Measurements from ENCODE around the gene SAMD7.

SAMD7 gene

GRCh38 chr3:169907944-169908343 lies 3.4 kb upstream of the SAMD7 start:
- DNase-seq (ENCODE audit: low read depth), result no peak

DNA sequence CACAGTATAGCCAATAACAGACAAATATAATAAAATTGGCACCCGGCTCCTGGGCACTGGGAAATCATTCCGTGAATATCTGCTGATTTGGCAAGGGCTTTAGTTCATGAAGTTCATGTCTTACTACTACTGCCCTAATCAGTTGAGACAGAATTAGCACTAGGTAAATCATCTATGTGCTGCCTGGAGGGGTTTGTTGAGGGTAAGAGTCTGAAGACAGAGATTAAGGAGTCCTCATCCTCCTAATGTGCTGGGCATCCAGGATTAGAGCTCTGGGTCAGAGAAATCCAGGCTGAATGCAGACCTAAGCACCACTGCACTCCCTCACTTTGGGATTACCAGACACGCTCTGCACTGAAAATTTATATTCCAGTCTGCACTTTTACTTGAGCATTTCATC lies 2.0 kb downstream of the SAMD7 start:
- DNase-seq (ENCODE audit: low read depth), result no peak

GRCh38 chr3:169914321-169914720 lies 2.9 kb downstream of the SAMD7 start:
- DNase-seq (ENCODE audit: low read depth), result peak; percentile 19

DNA sequence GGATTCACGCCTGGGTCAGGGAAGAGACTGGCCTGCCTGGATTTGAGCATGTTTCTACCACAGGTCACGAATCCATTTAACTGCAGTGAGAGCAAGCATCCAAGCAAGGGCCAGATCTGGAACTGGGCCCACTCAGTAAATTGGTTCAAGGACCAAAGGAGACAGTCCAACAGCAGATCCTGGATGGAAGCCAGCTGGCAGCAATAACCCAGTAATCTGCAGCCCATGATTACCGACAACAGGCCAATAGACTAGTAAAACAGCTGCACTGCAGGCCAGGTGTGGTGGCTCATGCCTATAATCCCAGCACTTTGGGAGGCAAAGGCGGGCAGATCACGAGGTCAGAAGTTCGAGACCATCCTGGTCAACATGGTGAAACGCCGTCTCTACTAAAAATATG lies 11.8 kb downstream of the SAMD7 start:
- DNase-seq (ENCODE audit: low read depth), result no peak

DNA sequence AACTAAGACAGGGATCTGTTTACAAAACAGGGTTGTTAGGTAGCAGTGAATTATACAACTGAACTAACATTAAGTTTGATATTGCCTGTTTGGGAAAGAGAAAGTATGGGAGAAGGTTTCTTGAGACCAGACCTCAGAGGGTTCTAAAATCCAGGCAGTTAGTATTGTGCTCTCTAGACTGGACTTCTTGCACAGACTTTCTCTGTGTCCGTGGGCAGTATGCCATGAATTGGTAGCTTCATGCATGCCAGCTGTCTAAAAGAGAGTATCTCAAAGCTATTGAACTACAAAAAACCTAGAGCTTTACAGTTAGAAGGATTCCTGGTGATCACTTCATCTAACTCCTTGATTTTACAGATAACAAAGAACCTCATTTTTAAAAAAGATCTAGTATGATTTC lies 12.5 kb downstream of the SAMD7 start:
- DNase-seq (ENCODE audit: low read depth), result no peak

GRCh38 chr3:169929830-169930519 lies 18.6 kb downstream of the SAMD7 start:
- DNase-seq (ENCODE audit: low read depth), result no peak

DNA sequence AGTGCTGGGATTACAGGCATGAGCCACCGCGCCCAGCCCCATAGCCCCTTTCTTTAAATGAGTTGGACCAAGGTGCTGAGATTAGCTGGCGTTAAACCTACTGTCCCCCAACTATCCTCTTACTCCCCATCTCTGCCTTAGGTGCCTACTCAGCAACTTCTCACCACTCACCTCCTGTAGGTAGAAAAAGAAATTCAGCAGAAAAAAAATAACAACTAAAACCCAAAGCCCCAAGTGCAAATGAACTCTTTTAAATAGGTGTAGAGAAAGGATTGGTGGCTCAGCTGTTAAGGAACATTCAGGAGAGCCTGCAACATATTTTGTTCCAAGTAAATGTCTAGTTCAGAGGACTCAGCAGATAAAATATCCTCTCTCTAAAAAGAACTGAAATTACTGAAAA lies 19.5 kb downstream of the SAMD7 start:
- no peak for DNase-seq (ENCODE audit: low read depth)

GRCh38 chr3:169931747-169932520 lies 20.6 kb downstream of the SAMD7 start:
- DNase-seq (ENCODE audit: low read depth), result no peak

GRCh38 chr3:169939320-169939719 lies 27.9 kb downstream of the SAMD7 start:
- DNase-seq (ENCODE audit: low read depth), result no peak

DNA sequence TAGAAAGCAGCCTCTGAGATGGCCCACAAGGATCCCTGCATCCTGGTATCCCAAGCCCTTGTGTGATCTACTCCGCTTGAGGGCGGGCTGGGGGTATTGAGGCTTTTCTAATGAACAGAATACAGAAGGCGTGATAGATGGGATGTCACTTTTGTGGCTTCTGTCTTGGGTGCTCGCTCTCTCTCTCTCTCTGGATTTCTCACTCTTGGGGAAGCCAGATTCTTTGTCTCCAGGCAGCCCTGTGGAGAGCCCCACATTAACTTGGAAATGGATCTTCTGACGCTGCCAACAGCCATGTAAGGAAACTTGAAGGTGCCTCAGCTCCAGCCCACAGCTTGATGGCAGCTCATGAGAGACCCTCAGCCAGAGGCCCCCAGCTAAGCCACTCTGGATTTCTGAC lies 28.4 kb downstream of the SAMD7 start:
- DNase-seq (ENCODE audit: low read depth), result no peak

DNA sequence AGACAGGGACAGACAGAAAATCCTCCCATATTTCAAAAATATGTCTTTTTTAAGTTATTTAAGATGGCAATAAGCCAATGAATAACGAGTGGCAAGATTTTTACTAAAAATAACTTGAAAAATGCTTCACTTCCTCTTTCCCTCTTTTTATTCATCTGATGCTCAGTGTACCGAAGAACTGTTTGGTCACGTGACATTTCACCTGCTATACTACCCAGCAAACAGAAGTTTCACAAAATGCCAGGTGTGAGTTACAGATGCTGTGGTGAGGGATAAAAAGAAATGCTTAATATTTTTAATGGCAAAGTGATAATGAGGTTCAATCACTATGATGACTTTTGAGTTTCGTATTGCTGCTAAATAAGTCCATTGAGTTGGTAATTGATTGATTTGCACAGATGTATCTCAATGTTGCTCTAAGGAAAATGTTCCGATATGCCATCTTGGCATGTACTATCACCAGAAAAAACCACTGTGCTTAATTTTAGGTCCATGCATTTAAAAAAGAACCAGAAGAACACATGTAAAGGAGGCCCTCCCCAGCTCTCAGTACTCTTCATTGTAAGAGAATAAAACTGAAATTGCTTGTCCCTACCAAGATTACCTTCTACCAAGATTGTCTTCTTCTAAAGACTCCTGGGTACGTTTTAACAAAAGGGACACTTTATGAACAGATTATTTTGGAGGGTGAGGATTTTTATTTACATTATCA lies 29.3 kb downstream of the SAMD7 start:
- DNase-seq (ENCODE audit: low read depth), result no peak

DNA sequence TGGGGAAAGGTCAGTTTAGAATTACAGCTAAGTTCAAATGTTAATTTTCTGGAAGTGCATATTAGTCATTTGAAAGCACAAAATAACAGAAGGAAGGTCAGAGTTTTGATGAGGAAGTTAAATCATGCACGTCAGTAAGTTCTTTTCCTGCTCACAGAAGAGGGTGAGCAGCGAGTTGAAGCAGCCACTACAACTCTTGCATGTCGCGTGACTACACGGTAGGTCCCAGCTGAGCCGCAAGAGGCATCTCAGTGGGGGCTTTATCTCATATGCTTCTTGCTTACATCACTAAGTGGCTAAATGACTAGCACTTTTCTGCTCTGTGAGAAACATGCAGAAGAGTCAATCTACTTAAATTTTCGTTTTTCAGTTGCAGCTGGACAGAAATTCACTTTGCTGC lies 33.9 kb downstream of the SAMD7 start:
- DNase-seq (ENCODE audit: low read depth), result no peak

DNA sequence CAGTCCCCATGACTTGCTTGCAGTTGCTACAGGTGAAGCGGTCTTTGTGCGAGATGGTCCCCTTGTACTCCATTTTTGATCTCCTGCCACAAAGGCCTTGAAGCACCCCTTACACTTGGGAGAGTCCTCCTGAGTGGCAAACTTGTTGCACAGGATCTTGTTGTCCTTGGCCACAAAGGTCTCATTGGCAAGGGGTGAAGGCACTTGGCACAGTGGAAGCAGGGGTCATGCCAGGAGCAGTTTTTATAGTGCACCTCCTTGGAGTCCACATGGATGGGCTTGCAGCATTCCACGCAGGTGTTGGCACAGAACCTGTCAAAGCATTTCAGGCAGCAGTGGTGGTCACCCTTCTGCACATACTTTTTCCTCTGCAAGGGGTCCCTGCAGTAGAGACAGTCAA lies 35.0 kb downstream of the SAMD7 start:
- no peak for DNase-seq (ENCODE audit: low read depth)

DNA sequence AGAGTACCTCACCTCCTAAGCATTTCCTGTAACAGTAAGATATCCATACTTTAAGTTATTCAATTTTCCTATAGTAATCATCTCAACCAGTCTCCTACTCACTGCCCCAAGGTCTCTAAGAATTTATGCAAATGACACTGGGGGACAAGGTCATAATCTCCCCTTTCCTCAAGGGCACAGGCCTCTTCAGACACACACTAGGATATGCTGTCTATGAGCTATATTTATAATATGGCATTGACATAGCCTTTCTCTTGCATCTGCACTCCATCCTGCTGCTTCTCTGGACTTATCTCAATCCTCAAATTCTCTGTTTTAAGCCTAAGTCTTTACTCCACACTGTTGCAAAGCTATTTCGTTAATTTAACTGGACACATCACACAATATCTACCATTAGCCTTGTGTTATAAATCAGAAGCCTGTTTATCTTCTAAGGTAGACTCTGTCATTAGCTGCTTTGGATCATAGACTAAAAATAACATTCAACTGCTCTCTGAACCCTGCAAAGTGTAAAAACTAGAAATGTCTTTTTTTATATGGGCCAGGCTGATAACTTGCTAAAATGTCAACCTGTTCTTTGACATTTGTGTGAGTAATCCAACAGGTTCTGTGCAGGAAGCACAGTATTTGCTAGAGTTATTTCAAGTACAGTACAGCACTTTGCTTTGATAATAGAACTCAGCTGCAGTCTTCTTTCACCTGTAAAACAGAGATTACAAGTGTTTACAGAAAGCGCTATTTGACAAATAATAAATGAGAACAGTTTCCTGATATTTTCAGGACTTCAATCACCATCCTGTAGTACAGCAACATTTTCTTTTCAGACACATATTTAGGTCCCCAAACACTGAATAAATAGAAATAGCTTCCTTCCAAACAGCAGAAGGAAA lies 37.4 kb downstream of the SAMD7 start:
- DNase-seq (ENCODE audit: low read depth), result no peak

DNA sequence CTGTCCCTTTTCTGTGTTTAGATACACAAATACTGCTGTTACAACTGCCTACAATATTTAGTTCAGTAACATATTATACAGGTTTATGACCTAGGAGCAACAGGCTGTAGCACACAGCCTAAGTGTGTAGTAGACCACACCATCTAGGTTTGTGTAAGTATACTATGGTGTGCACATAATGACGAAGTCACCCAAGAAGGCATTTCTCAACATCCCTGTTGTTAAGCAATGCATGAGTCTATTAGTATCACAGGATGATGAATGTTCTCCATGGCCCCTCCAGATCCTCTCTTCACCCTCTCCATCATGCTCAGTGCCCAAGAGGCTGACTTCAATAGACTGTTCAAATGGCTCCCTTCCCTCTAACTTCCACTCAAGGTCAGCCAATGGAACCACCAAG lies 40.7 kb downstream of the SAMD7 start:
- DNase-seq (ENCODE audit: low read depth), result no peak

DNA sequence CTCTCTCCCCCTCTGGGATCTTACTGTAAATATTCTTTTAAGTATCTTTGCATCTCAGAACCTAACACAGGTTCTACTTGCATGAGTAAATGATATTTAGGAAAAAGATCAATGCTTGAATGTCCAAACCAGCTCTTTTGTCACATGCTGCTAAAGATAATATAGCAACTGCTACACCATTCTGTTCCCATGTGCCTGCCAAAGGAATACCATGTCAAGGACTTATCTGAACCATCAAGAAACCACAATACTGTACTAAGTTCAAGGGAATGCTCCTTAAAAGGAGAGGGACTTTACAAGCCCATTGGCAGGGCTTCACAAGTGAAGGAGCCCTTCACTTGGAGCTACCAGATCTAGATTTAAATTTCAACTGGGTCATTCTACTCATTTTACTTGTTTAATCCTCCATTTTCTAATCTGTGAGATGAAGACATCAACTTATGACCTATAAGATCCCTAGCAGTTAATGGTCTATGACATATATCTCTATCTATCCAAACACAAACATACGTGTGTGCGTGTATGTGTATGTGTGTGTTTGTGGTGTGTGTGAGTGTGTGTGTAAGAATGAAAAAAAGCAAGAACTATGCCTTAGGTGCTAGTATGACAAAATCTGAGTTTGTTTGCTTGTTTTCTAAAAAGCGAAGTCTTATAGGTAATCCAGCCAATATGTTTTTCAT lies 42.2 kb downstream of the SAMD7 start:
- DNase-seq (ENCODE audit: low read depth), result no peak

GRCh38 chr3:169954142-169954756 lies 42.9 kb downstream of the SAMD7 start:
- DNase-seq (ENCODE audit: low read depth), result no peak

- no peak for DNase-seq (ENCODE audit: low read depth)
Measured at GRCh38 chr3:169955406-169955805, 44.0 kb downstream of the SAMD7 start.

- DNase-seq (ENCODE audit: low read depth), result peak; percentile 74
Measured at GRCh38 chr3:169964176-169964575, 52.8 kb downstream of the SAMD7 start.

DNA sequence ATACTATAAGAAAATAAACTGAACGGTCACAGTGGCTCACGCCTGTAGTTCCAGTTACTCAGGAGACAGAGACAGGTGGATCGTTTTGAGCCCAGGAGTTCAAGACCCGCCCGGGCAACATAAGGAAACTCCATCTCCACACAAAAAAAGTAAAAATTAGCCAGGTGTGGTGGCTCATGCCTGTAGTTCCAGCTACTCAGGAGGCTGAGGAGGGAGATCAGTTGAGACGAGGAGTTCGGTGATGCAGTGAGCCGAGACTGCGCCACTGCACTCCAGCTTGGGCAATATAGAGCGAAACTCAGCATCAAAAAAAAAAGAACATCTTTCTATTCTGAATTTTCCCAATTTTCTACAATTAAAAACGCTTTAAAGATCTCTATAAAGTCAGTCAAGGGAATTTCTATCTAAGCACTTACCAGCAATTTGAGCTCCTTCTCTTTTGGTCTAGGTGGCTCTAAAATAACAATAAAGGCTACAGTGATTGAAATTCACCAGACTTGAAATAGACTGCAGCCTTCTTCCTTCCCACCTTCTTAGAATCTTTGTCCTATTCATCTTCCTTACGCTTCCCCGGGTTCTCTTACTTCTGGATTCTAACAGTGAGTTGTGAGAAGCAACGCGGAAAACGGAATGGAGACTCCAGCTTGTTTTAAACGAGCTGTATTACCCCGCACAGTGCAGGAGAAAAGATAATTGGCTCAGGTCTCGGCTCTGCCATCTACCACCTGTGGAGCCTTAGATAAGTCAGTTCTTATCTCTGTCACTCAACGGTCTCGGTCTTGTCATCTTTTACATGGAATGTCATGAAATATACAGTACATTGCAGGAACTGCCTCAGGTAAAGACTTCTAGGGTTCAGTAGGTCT lies 54.4 kb downstream of the SAMD7 start:
- DNase-seq (ENCODE audit: low read depth), result no peak

All from HS-27A (cell line).